H9 (cell line): ENCODE results near the gene NPHP4. TPM values are rescaled to one million over a fixed set of nuclear protein-coding genes. Genes with fewer than 3 reads are reported as not detected.

Source experiments
- DNase-seq: peaks from one replicate; pipeline ENCODE4 v3.0.0-alpha.2; 2017
- H2AFZ ChIP-seq: one replicate; pipeline ENCODE4 v1.6.1; 2013; ENCODE audit warnings: mild to moderate bottlenecking, low read length, control low read depth, moderate library complexity
- H2AK5ac ChIP-seq: 2 replicates; pipeline ENCODE4 v1.6.1; 2013; ENCODE audit warnings: low read length, control low read depth, mixed read lengths; ENCODE audit not compliant: insufficient read length
- H2BK120ac ChIP-seq: one replicate; pipeline ENCODE4 v1.6.1; 2013; ENCODE audit warnings: low read depth, mild to moderate bottlenecking, low read length, control low read depth, inconsistent platforms; ENCODE audit not compliant: poor library complexity, severe bottlenecking
- H2BK12ac ChIP-seq: 2 replicates; pipeline ENCODE4 v1.6.1; 2013; ENCODE audit warnings: low read length, control low read depth, mixed read lengths, low read depth; ENCODE audit not compliant: insufficient read length
- H2BK15ac ChIP-seq: 2 replicates; pipeline ENCODE4 v1.6.1; 2013; ENCODE audit warnings: low read depth, low read length, control low read depth
- H2BK20ac ChIP-seq: one replicate; pipeline ENCODE4 v1.6.1; 2013; ENCODE audit warnings: low read depth, mild to moderate bottlenecking, low read length, control low read depth, inconsistent platforms; ENCODE audit not compliant: poor library complexity, severe bottlenecking
- H2BK5ac ChIP-seq: 2 replicates; pipeline ENCODE4 v1.6.1; 2013; ENCODE audit warnings: low read length, control low read depth, mixed read lengths; ENCODE audit not compliant: insufficient read length
- H3K14ac ChIP-seq: 2 replicates; pipeline ENCODE4 v1.6.1; 2013; ENCODE audit warnings: low read length, control low read depth; ENCODE audit not compliant: insufficient read depth
- H3K18ac ChIP-seq: 2 replicates; pipeline ENCODE4 v1.6.1; 2013; ENCODE audit warnings: low read depth, mild to moderate bottlenecking, mixed read lengths, low read length, control low read depth; ENCODE audit not compliant: insufficient read length
- H3K23ac ChIP-seq: 2 replicates; pipeline ENCODE4 v1.6.1; 2013; ENCODE audit warnings: low read length, control low read depth, mixed read lengths, low read depth; ENCODE audit not compliant: insufficient read length
- H3K23me2 ChIP-seq: 2 replicates; pipeline ENCODE4 v1.6.1; 2013; ENCODE audit warnings: low read depth, mild to moderate bottlenecking, mixed read lengths, low read length, control low read depth; ENCODE audit not compliant: insufficient read length, poor library complexity, severe bottlenecking
- H3K27ac ChIP-seq: 2 replicates; pipeline ENCODE4 v1.5.1; 2013; ENCODE audit warnings: low read length, control low read depth, mixed read lengths, low read depth; ENCODE audit not compliant: insufficient read length
- H3K27me3 ChIP-seq: 2 replicates; pipeline ENCODE4 v1.6.1; 2013; ENCODE audit warnings: low read length, control low read depth, inconsistent platforms; ENCODE audit not compliant: insufficient read depth
- H3K4ac ChIP-seq: 2 replicates; pipeline ENCODE4 v1.6.1; 2013; ENCODE audit warnings: low read depth, mild to moderate bottlenecking, control low read depth, inconsistent platforms, low read length, moderate library complexity
- H3K4me1 ChIP-seq: 2 replicates; pipeline ENCODE4 v1.6.1; 2013; ENCODE audit warnings: low read length, control low read depth, inconsistent platforms; ENCODE audit not compliant: insufficient read depth
- H3K4me2 ChIP-seq: 2 replicates; pipeline ENCODE4 v1.6.1; 2013; ENCODE audit warnings: low read length, control low read depth, mixed read lengths; ENCODE audit not compliant: insufficient read length, insufficient read depth
- H3K56ac ChIP-seq: 2 replicates; pipeline ENCODE4 v1.6.1; 2013; ENCODE audit warnings: low read depth, mild to moderate bottlenecking, mixed read lengths, low read length, control low read depth; ENCODE audit not compliant: insufficient read length
- H3K79me1 ChIP-seq: 2 replicates; pipeline ENCODE4 v1.6.1; 2013; ENCODE audit warnings: low read depth, mild to moderate bottlenecking, moderate library complexity, low read length, control low read depth, inconsistent platforms; ENCODE audit not compliant: insufficient read depth, poor library complexity, severe bottlenecking
- H3K79me2 ChIP-seq: 2 replicates; pipeline ENCODE4 v1.6.1; 2013; ENCODE audit warnings: low read length, control low read depth, inconsistent platforms; ENCODE audit not compliant: insufficient read depth
- H3K9ac ChIP-seq: 2 replicates; pipeline ENCODE4 v1.6.1; 2013; ENCODE audit warnings: low read length, control low read depth, mixed read lengths; ENCODE audit not compliant: insufficient read length; ENCODE audit errors: extremely low read depth
- H3K9me3 ChIP-seq: one replicate; pipeline ENCODE4 v1.6.1; 2013; ENCODE audit warnings: low read depth, low read length, inconsistent platforms; ENCODE audit not compliant: control insufficient read depth
- H3T11ph ChIP-seq: one replicate; pipeline ENCODE4 v1.6.1; 2013; ENCODE audit warnings: mild to moderate bottlenecking, low read length, control low read depth, inconsistent platforms
- H4K20me1 ChIP-seq: one replicate; pipeline ENCODE4 v1.6.1; 2013; ENCODE audit not compliant: control insufficient read depth, insufficient read length, insufficient read depth
- H4K5ac ChIP-seq: 2 replicates; pipeline ENCODE4 v1.6.1; 2013; ENCODE audit warnings: low read depth, mild to moderate bottlenecking, mixed read lengths, low read length, control low read depth; ENCODE audit not compliant: insufficient read length
- H4K8ac ChIP-seq: replicated peaks from 2 replicates; pipeline ENCODE4 v1.6.1; 2013; ENCODE audit warnings: low read length, control low read depth, mixed read lengths, low read depth; ENCODE audit not compliant: insufficient read length
- H4K91ac ChIP-seq: 2 replicates; pipeline ENCODE4 v1.6.1; 2013; ENCODE audit warnings: low read depth, mild to moderate bottlenecking, moderate library complexity, mixed read lengths, low read length, control low read depth; ENCODE audit not compliant: insufficient read length
- H3K27ac Mint-ChIP-seq, 3 experiments: 2 replicates in 2 of 3; 3 replicates in 1 of 3; pipeline ENCODE4 v1.8.0; 2020 to 2021; ENCODE audit warnings: mixed read lengths in 3 of 3, mild to moderate bottlenecking in 1 of 3, moderate library complexity in 1 of 3
- H3K27me3 Mint-ChIP-seq: 2 replicates; pipeline ENCODE4 v1.8.0; 2021; ENCODE audit warnings: low read depth, mild to moderate bottlenecking, moderate library complexity, mixed read lengths
- H3K36me3 Mint-ChIP-seq, 3 experiments: 2 replicates in 2 of 3; 3 replicates in 1 of 3; pipeline ENCODE4 v1.8.0; 2020 to 2021; ENCODE audit warnings: low read depth in 3 of 3, mixed read lengths in 3 of 3; ENCODE audit not compliant: insufficient read depth in 1 of 3
- H3K4me1 Mint-ChIP-seq, 2 experiments: 2 replicates each; pipeline ENCODE4 v1.8.0; 2020; ENCODE audit warnings: mixed read lengths in 2 of 2
- H3K4me3 Mint-ChIP-seq, 2 experiments: 2 replicates in 1 of 2; 3 replicates in 1 of 2; pipeline ENCODE4 v1.8.0; 2020 to 2021; ENCODE audit warnings: mild to moderate bottlenecking in 2 of 2, mixed read lengths in 2 of 2, moderate library complexity in 1 of 2
- H3K9me3 Mint-ChIP-seq, 2 experiments: 2 replicates in 1 of 2; 3 replicates in 1 of 2; pipeline ENCODE4 v1.8.0; 2020; ENCODE audit warnings: mild to moderate bottlenecking in 2 of 2, mixed read lengths in 2 of 2, moderate library complexity in 1 of 2
- WGBS: extraction: QIAGEN DNeasy Blood & Tissue Kit; methylation state at CpG from one replicate; pipeline ENCODE4 v1.1.7; 2013; ENCODE audit warnings: missing lambda C conversion rate, low lambda C conversion rate, mixed read lengths; ENCODE audit not compliant: insufficient read length; ENCODE audit errors: extremely low coverage; 5-methylcytosine and 5-hydroxymethylcytosine counted together
- total RNA-seq: library from RNA; stranded (reverse); gene quantifications from 2 replicates; pipeline ENCODE4 v1.2.1, GENCODE V29; 2021
- TF ChIP-seq, protein P1 (sequence below): fragments of 200-600 bp; sonication (generic); conservative IDR thresholded peaks from 3 replicates; pipeline ENCODE4 v1.8.0; 2021; ENCODE audit warnings: antibody characterized with exemption, mild to moderate bottlenecking

The NPHP4 gene
- total RNA-seq, 1 experiment from 2014 or later: 17.6 TPM

DNA sequence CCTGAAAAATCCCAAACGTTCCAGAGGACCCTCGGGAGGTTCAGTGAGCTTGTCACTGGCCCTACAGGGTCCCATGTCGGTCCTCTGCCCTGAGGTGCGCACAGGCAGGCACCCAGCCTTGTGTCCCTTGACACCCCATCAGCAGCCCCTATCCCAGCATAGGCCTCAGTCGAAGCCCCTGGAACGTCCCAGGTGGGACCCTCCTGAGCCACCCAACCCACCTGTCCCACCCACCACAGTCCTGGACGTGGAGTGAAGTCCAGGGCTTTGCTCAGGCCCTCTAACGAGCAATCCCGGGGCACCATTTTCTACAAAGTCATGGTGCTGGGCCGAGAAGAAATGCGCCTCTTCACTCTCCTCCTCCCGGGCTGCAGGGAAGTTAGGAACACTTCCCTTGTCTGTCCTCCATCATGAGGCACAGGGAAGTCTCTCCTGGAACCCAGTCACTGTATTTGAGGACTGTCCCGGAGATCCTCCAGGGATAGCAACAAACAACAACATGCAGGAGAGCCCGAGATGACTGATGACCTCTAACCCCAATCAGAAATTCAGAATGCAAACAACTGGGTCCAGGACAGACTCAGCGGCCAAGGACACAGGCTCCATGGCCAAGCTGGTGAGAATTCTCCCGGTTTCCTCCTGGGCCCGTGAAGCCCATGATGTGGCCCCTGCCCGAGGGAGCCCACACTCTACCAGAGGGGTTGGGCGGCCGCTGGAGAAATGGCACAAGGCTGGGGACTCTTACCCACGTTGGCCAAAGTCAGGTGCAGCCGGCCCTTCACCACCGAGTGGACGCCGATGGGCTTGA is 105.5 kb downstream of the NPHP4 start:
- Histone ChIP-seq H3K56ac (no peak overlapping the region), H4K20me1 (no peaks in the 10 kb centered on the region), H3K79me2 (no peaks in the 10 kb centered on the region), H2BK20ac (no peak overlapping the region), H3K14ac (no peak overlapping the region), H3K18ac (no peak overlapping the region), H3K4ac (no peak overlapping the region), H3K79me1 (no peaks in the 10 kb centered on the region), H2BK15ac (no peak overlapping the region), H3T11ph (no peak overlapping the region), H2BK12ac (no peak overlapping the region), H3K9me3 (no peaks in the 10 kb centered on the region), H3K27me3 (no peaks in the 10 kb centered on the region), H2AK5ac (no peak overlapping the region), H4K8ac (no peak overlapping the region), H3K23me2 (no peaks in the 10 kb centered on the region), H3K27ac (no peak overlapping the region), H4K91ac (no peak overlapping the region), H3K4me1 (no peaks in the 10 kb centered on the region), H3K4me2 (no peak overlapping the region), H3K9ac (no peak overlapping the region), H2BK5ac (no peak overlapping the region), H3K23ac (no peak overlapping the region), H2BK120ac (no peak overlapping the region), H2AFZ (no peak overlapping the region), H4K5ac (no peak overlapping the region)
- TF ChIP-seq, protein P1, sequence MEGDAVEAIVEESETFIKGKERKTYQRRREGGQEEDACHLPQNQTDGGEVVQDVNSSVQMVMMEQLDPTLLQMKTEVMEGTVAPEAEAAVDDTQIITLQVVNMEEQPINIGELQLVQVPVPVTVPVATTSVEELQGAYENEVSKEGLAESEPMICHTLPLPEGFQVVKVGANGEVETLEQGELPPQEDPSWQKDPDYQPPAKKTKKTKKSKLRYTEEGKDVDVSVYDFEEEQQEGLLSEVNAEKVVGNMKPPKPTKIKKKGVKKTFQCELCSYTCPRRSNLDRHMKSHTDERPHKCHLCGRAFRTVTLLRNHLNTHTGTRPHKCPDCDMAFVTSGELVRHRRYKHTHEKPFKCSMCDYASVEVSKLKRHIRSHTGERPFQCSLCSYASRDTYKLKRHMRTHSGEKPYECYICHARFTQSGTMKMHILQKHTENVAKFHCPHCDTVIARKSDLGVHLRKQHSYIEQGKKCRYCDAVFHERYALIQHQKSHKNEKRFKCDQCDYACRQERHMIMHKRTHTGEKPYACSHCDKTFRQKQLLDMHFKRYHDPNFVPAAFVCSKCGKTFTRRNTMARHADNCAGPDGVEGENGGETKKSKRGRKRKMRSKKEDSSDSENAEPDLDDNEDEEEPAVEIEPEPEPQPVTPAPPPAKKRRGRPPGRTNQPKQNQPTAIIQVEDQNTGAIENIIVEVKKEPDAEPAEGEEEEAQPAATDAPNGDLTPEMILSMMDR: no peak
- no CpG with 5 or more reads among the region's 25 CpGs for WGBS
- H3K27me3 Mint-ChIP-seq: peaks cover 2% of the 10 kb centered on the region; the same call in 1 of the 2 replicates
- no peak overlapping the region for H3K27ac Mint-ChIP-seq
- peaks cover 0 to 2% of the 10 kb centered on the region in 2 experiments; a peak in 2 of 5 replicates for H3K9me3 Mint-ChIP-seq
- peaks cover 14 to 17% of the 10 kb centered on the region in 2 experiments for H3K4me1 Mint-ChIP-seq
- peaks cover 14 to 29% (median 23%) of the 10 kb centered on the region in 3 experiments; a peak in 6 of 7 replicates for H3K36me3 Mint-ChIP-seq
- H3K4me3 Mint-ChIP-seq: no peak overlapping the region
- DNase-seq: no peak
